Measurements from ENCODE around the gene RSPH3.

- no peak for TF ChIP-seq POLR2AphosphoS5 (IDR thresholded peaks at IDR 0.05)
- TF ChIP-seq CTCF (IDR thresholded peaks at IDR 0.05; ENCODE audit: poor library complexity, severe bottlenecking): no peak
- TF ChIP-seq EZH2 (IDR thresholded peaks at IDR 0.05; ENCODE audit: borderline replicate concordance, insufficient read depth, low read length, poor library complexity, severe bottlenecking): no peak
These were observed 12.3 kb downstream of the RSPH3 start for GRCh38 chr6:158987657-158988056.

Measured in neural cell (in vitro differentiated cells).